Dendritic cell treated with granulocyte-macrophage colony-stimulating factor and Interleukin-4, amounts not matched to agents 40 ng/mL and 50 ng/mL, for 4 days (primary cell): ENCODE data around the gene KIFAP3.
"Not testable (repeated sequence)": the region's sequence is repeated elsewhere in the genome, so short reads cannot be mapped to it uniquely, and the experiment has no call there.

ENCODE experiments used
- H3K27ac Mint-ChIP-seq: one replicate; pipeline ENCODE4 v1.8.0; 2022; ENCODE audit warnings: mild to moderate bottlenecking, mixed read lengths
- H3K27me3 Mint-ChIP-seq: one replicate; pipeline ENCODE4 v1.8.0; 2022; ENCODE audit warnings: mild to moderate bottlenecking, mixed read lengths
- H3K36me3 Mint-ChIP-seq: one replicate; pipeline ENCODE4 v1.8.0; 2022; ENCODE audit warnings: low read depth, mixed read lengths
- H3K4me1 Mint-ChIP-seq: one replicate; pipeline ENCODE4 v1.8.0; 2022; ENCODE audit warnings: low read depth, mixed read lengths
- H3K4me3 Mint-ChIP-seq: one replicate; pipeline ENCODE4 v1.8.0; 2022; ENCODE audit warnings: mild to moderate bottlenecking, moderate library complexity, mixed read lengths
- H3K9me3 Mint-ChIP-seq: one replicate; pipeline ENCODE4 v1.8.0; 2022; ENCODE audit warnings: mixed read lengths
- intact Hi-C: fragments of 100-400 bp; cut with micrococcal nuclease; formaldehyde crosslinking; loops from one replicate; pipeline ENCODE4 v1.15.0; 2022

KIFAP3 gene

GRCh38 chr1:170074250-170075157 is at the start of gene KIFAP3:
Gene KIFAP3 (minus strand): TSS chr1:170074695. CDS start chr1:170074467, 228 bp downstream.
- H3K27ac Mint-ChIP-seq: peak within 1 kb of the TSS; percentile 86

GRCh38 chr1:170122366-170122765 is 47.9 kb upstream of the KIFAP3 start:
- intact Hi-C loops: no loop called here
- Mint-ChIP-seq H3K36me3 (no peaks in the 10 kb centered on the region), H3K27me3 (no peaks in the 10 kb centered on the region), H3K4me3 (no peak overlapping the region), H3K9me3 (peaks cover under 1% of the 10 kb centered on the region), H3K27ac (no peak overlapping the region), H3K4me1 (no peaks in the 10 kb centered on the region)

More at GRCh38 chr1:170074250-170075157, at the start of gene KIFAP3:
- H3K4me3 Mint-ChIP-seq: peak within 1 kb of the TSS; percentile 88
- no peaks in the 10 kb centered on the region for H3K36me3 Mint-ChIP-seq
- intact Hi-C loops: loop anchor here (5.0 to 10.0 kb wide), 5 partner anchors 50 to 1670 kb away; partner anchors contain the start of genes FMO4, GORAB, SCYL3 and VAMP4
- peaks cover 24% of the 10 kb centered on the region for H3K4me1 Mint-ChIP-seq
- H3K27me3 Mint-ChIP-seq: no peaks in the 10 kb centered on the region
- H3K9me3 Mint-ChIP-seq: peaks cover 25% of the 10 kb centered on the region

- no peaks in the 10 kb centered on the region for H3K4me1 Mint-ChIP-seq
- no peak overlapping the region for H3K27ac Mint-ChIP-seq
- intact Hi-C loops: no loop called here
- H3K4me3 Mint-ChIP-seq: no peak overlapping the region
- H3K36me3 Mint-ChIP-seq: no peaks in the 10 kb centered on the region
- H3K27me3 Mint-ChIP-seq: no peaks in the 10 kb centered on the region
- H3K9me3 Mint-ChIP-seq: peaks cover 58% of the 10 kb centered on the region
Measured at GRCh38 chr1:170114906-170115305, 40.4 kb upstream of the KIFAP3 start.

- H3K27ac Mint-ChIP-seq, H3K4me3 Mint-ChIP-seq, H3K4me1 Mint-ChIP-seq, H3K27me3 Mint-ChIP-seq, H3K36me3 Mint-ChIP-seq, intact Hi-C loops: not testable (repeated sequence)
- H3K9me3 Mint-ChIP-seq: peaks cover 58% of the 10 kb centered on the region
Measured at GRCh38 chr1:170113140-170113539, 38.6 kb upstream of the KIFAP3 start.

GRCh38 chr1:170097449-170097948 is 23.0 kb upstream of the KIFAP3 start:
- Mint-ChIP-seq H3K27me3 (peaks cover 1% of the 10 kb centered on the region), H3K27ac (no peak overlapping the region), H3K9me3 (peaks cover 11% of the 10 kb centered on the region), H3K4me3 (no peak overlapping the region), H3K36me3 (no peaks in the 10 kb centered on the region), H3K4me1 (no peaks in the 10 kb centered on the region)
- intact Hi-C loops: no loop called here

GRCh38 chr1:170096806-170097340 is 22.4 kb upstream of the KIFAP3 start:
- Mint-ChIP-seq H3K27ac (no peak overlapping the region), H3K27me3 (peaks cover 1% of the 10 kb centered on the region), H3K4me1 (no peaks in the 10 kb centered on the region), H3K36me3 (no peaks in the 10 kb centered on the region), H3K9me3 (peaks cover 11% of the 10 kb centered on the region), H3K4me3 (no peak overlapping the region)
- intact Hi-C loops: no loop called here

GRCh38 chr1:170095976-170096748 is 21.7 kb upstream of the KIFAP3 start:
- H3K4me3 Mint-ChIP-seq: no peak overlapping the region
- H3K27me3 Mint-ChIP-seq: peaks cover 1% of the 10 kb centered on the region
- H3K27ac Mint-ChIP-seq: no peak overlapping the region
- H3K36me3 Mint-ChIP-seq: no peaks in the 10 kb centered on the region
- intact Hi-C loops: no loop called here
- no peaks in the 10 kb centered on the region for H3K4me1 Mint-ChIP-seq
- peaks cover 11% of the 10 kb centered on the region for H3K9me3 Mint-ChIP-seq

GRCh38 chr1:170094697-170095616 is 20.5 kb upstream of the KIFAP3 start:
- H3K27ac Mint-ChIP-seq, H3K4me1 Mint-ChIP-seq, intact Hi-C loops, H3K4me3 Mint-ChIP-seq, H3K36me3 Mint-ChIP-seq, H3K27me3 Mint-ChIP-seq: not testable (repeated sequence)
- peaks cover 11% of the 10 kb centered on the region for H3K9me3 Mint-ChIP-seq

- no peaks in the 10 kb centered on the region for H3K36me3 Mint-ChIP-seq
- no peaks in the 10 kb centered on the region for H3K9me3 Mint-ChIP-seq
- no peaks in the 10 kb centered on the region for H3K4me1 Mint-ChIP-seq
- no peak overlapping the region for H3K27ac Mint-ChIP-seq
- no peak overlapping the region for H3K4me3 Mint-ChIP-seq
- H3K27me3 Mint-ChIP-seq: peaks cover 2% of the 10 kb centered on the region
- intact Hi-C loops: no loop called here
Measured at GRCh38 chr1:170086399-170087032, 12.0 kb upstream of the KIFAP3 start.

- intact Hi-C loops: no loop called here
- H3K36me3 Mint-ChIP-seq: no peaks in the 10 kb centered on the region
- no peaks in the 10 kb centered on the region for H3K4me1 Mint-ChIP-seq
- no peaks in the 10 kb centered on the region for H3K9me3 Mint-ChIP-seq
- H3K4me3 Mint-ChIP-seq: no peak overlapping the region
- H3K27me3 Mint-ChIP-seq: peaks cover 2% of the 10 kb centered on the region
- H3K27ac Mint-ChIP-seq: no peak overlapping the region
Measured at GRCh38 chr1:170085091-170085490, 10.6 kb upstream of the KIFAP3 start.

GRCh38 chr1:170078610-170079189 is 4.2 kb upstream of the KIFAP3 start:
- Mint-ChIP-seq H3K4me1 (peaks cover 20% of the 10 kb centered on the region), H3K27me3 (no peaks in the 10 kb centered on the region), H3K9me3 (peaks cover 15% of the 10 kb centered on the region), H3K4me3 (no peak overlapping the region), H3K27ac (no peak overlapping the region), H3K36me3 (no peaks in the 10 kb centered on the region)
- intact Hi-C loops: loop anchor here (10.0 kb wide), 3 partner anchors 54 to 1666 kb away; partner anchors contain the start of genes FMO4 and VAMP4

GRCh38 chr1:170077926-170078325 is 3.4 kb upstream of the KIFAP3 start:
- H3K4me3 Mint-ChIP-seq: no peak overlapping the region
- no peaks in the 10 kb centered on the region for H3K27me3 Mint-ChIP-seq
- intact Hi-C loops: loop anchor here (10.0 kb wide), 3 partner anchors 53 to 1667 kb away; partner anchors contain the start of genes FMO4 and VAMP4
- H3K4me1 Mint-ChIP-seq: peaks cover 24% of the 10 kb centered on the region
- no peak overlapping the region for H3K27ac Mint-ChIP-seq
- H3K9me3 Mint-ChIP-seq: peaks cover 15% of the 10 kb centered on the region
- no peaks in the 10 kb centered on the region for H3K36me3 Mint-ChIP-seq
